GM21737 (cell line): ENCODE results near the gene WDR75.

Experiments
- ATAC-seq: cut with Tn5 transposase; IDR thresholded peaks from one replicate; pipeline ENCODE4 v1.9.1; 2021; ENCODE audit warnings: mild to moderate bottlenecking, moderate library complexity; ENCODE audit not compliant: unreplicated experiment

WDR75 gene

GRCh38 chr2:189492451-189492850, 51.2 kb downstream of the WDR75 start:
- no peak for ATAC-seq

GRCh38 chr2:189498205-189498604, 56.9 kb downstream of the WDR75 start:
- no peak for ATAC-seq

GRCh38 chr2:189499137-189499536, 57.9 kb downstream of the WDR75 start:
- no peak for ATAC-seq

- no peak for ATAC-seq
These were observed 59.3 kb downstream of the WDR75 start for GRCh38 chr2:189500456-189501160.

GRCh38 chr2:189501487-189501886, 60.2 kb downstream of the WDR75 start:
- no peak for ATAC-seq

GRCh38 chr2:189502714-189503113, 61.4 kb downstream of the WDR75 start:
- ATAC-seq = no peak

- no peak for ATAC-seq
These were observed 63.0 kb downstream of the WDR75 start for GRCh38 chr2:189504238-189504637.

- no peak for ATAC-seq
These were observed 64.2 kb downstream of the WDR75 start for GRCh38 chr2:189505492-189505891.

GRCh38 chr2:189506514-189506976, 65.3 kb downstream of the WDR75 start:
- no peak for ATAC-seq

- ATAC-seq = no peak
These were observed 70.1 kb downstream of the WDR75 start for GRCh38 chr2:189511210-189511959.

GRCh38 chr2:189511960-189512319, 70.7 kb downstream of the WDR75 start:
- no peak for ATAC-seq

GRCh38 chr2:189512879-189513278, 71.6 kb downstream of the WDR75 start:
- no peak for ATAC-seq

GRCh38 chr2:189514104-189514503, 72.8 kb downstream of the WDR75 start:
- no peak for ATAC-seq

GRCh38 chr2:189515264-189515663, 74.0 kb downstream of the WDR75 start:
- ATAC-seq = no peak

- no peak for ATAC-seq
These were observed 75.3 kb downstream of the WDR75 start for GRCh38 chr2:189516546-189516945.

- no peak for ATAC-seq
These were observed 76.7 kb downstream of the WDR75 start for GRCh38 chr2:189517847-189518535.

- no peak for ATAC-seq
These were observed 78.5 kb downstream of the WDR75 start for GRCh38 chr2:189519631-189520387.

- no peak for ATAC-seq
These were observed 80.6 kb downstream of the WDR75 start for GRCh38 chr2:189521699-189522434.

GRCh38 chr2:189522435-189523151, 81.3 kb downstream of the WDR75 start:
- no peak for ATAC-seq

GRCh38 chr2:189524746-189525145, 83.5 kb downstream of the WDR75 start:
- no peak for ATAC-seq
